SH-SY5Y (cell line): ENCODE measurements around the gene ST3GAL4.

Experiments
- GATA2 ChIP-seq: IDR thresholded peaks from 2 replicates; pipeline ENCODE4 v1.6.1; 2011; ENCODE audit warnings: mild to moderate bottlenecking, low read depth, low read length
- GATA3 ChIP-seq: IDR thresholded peaks from 2 replicates; pipeline ENCODE4 v1.6.1; 2011; ENCODE audit warnings: low read depth, mild to moderate bottlenecking, low read length, moderate library complexity

- no peak for TF ChIP-seq GATA3
- no peak for TF ChIP-seq GATA2
Measured at GRCh38 chr11:126307706-126308105, 47.8 kb upstream of the ST3GAL4 start.
